ENCODE results near the gene MTHFS. TPM values are rescaled to one million over a fixed set of nuclear protein-coding genes. Genes with fewer than 3 reads are reported as not detected.

Gene MTHFS
- total and polyA plus RNA-seq, 2 experiments from 2014 or later = 17.4 to 38.2 TPM

DNA sequence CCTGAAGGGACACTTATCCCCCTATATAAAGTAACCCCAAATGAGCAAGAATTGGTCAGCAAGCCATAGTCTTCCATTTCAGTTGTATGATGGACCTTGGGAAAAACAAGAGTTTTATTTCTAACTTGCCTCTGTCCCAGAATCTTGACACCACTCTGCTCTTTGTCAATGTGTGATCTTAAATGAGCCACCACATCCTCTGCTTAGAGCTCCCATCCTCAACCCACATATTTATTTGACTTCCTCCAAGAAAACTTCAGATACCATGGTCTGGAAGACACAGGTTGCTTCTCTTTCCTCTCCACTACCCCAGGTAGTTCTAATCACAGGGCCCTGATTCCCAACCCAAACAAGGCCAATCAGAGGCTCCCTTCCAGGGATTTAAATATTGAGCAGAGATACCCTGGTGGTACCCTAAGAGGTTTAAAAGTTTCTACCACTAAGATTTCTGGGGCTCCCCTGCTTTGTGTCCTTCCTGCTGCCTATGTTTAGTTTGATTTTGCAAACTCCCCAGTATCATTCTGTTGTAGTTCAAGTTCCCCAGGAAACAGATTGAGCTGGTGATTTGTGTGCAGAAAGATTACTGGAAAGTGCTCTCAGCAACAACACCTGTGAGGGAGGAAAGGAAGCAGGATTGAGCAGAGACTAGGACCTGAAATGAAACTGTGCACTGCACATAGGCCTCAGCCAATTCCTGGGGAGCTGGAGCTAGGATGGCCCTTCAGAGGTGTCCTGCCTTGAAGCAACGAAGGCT lies 64.3 kb downstream of the MTHFS start:
- no peak for TF ChIP-seq EZH2 (IDR thresholded peaks at IDR 0.05; ENCODE audit: insufficient read depth, poor library complexity, severe bottlenecking)
- no peak for TF ChIP-seq EZH2phosphoT487 (IDR thresholded peaks at IDR 0.05; ENCODE audit: insufficient read depth, low read depth)
- Histone ChIP-seq H3K4me1 (ENCODE audit: insufficient read depth) (no peaks in the 10 kb centered on the region), H3K9ac (no peak overlapping the region)

DNA sequence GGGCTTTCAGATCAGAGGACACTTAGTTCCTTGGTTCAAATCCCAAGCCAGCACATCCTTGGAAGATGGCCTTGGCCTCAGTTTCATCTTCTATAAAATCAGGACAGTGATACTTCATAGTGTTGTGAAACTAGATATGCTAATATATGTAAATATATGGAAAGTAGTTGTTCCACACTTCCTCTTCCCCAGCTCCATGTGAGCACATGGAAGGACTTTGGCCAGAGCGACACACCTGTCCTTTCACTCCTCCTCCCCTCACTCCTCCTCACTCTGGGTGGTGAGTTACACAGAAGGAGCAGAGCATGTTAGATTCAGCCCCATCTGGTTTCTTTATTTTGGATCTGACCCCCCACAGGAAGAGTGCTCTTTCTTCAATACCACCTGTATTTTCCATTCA lies 65.2 kb downstream of the MTHFS start:
- Histone ChIP-seq H3K4me1 (ENCODE audit: insufficient read depth) (no peaks in the 10 kb centered on the region), H3K36me3 (ENCODE audit: low read depth) (no peaks in the 10 kb centered on the region), H3K9me2 (ENCODE audit: insufficient read depth) (no peaks in the 10 kb centered on the region), H3K9me3 (ENCODE audit: low read depth) (no peaks in the 10 kb centered on the region), H3K4me2 (ENCODE audit: unreplicated experiment) (no peak overlapping the region), H3F3A (ENCODE audit: insufficient read depth) (no peaks in the 10 kb centered on the region), H4K20me1 (ENCODE audit: insufficient read depth) (no peaks in the 10 kb centered on the region), H3K9ac (no peak overlapping the region), H3K27me3 (replicated peaks; ENCODE audit: insufficient read depth) (no peaks in the 10 kb centered on the region), H3K4me3 (no peak overlapping the region), H2AFZ (no peak overlapping the region), H3K79me2 (ENCODE audit: insufficient read depth) (no peaks in the 10 kb centered on the region), H3K27ac (no peak overlapping the region)
- 97 to 100% methylated on average over 1 of the region's 1 CpG for WGBS, 2 experiments (ENCODE audit: low coverage in 1 of 2, low lambda C conversion rate in 2 of 2, missing lambda C conversion rate in 2 of 2)
- no peak for DNase-seq
- TF ChIP-seq EZH2 (IDR thresholded peaks at IDR 0.05; ENCODE audit: insufficient read depth, poor library complexity, severe bottlenecking) (no peak), EZH2phosphoT487 (IDR thresholded peaks at IDR 0.05; ENCODE audit: insufficient read depth, low read depth) (no peak)
- in situ Hi-C loops (cut with MboI) = no loop called here

More for the DNA sequence above, 64.3 kb downstream of the MTHFS start:
- Histone ChIP-seq H2AFZ (no peak overlapping the region), H4K20me1 (ENCODE audit: insufficient read depth) (no peaks in the 10 kb centered on the region), H3K9me2 (ENCODE audit: insufficient read depth) (no peaks in the 10 kb centered on the region), H3K4me2 (ENCODE audit: unreplicated experiment) (no peak overlapping the region), H3K27me3 (replicated peaks; ENCODE audit: insufficient read depth) (no peaks in the 10 kb centered on the region), H3K79me2 (ENCODE audit: insufficient read depth) (no peaks in the 10 kb centered on the region), H3K9me3 (ENCODE audit: low read depth) (no peaks in the 10 kb centered on the region), H3K36me3 (ENCODE audit: low read depth) (no peaks in the 10 kb centered on the region), H3K4me3 (no peak overlapping the region), H3K27ac (no peak overlapping the region), H3F3A (ENCODE audit: insufficient read depth) (no peaks in the 10 kb centered on the region)
- no peak for DNase-seq
- 89 to 100% methylated on average over 1 of the region's 1 CpG for WGBS, 2 experiments (ENCODE audit: low coverage in 1 of 2, low lambda C conversion rate in 2 of 2, missing lambda C conversion rate in 2 of 2)
- in situ Hi-C loops (cut with MboI) = no loop called here

DNA sequence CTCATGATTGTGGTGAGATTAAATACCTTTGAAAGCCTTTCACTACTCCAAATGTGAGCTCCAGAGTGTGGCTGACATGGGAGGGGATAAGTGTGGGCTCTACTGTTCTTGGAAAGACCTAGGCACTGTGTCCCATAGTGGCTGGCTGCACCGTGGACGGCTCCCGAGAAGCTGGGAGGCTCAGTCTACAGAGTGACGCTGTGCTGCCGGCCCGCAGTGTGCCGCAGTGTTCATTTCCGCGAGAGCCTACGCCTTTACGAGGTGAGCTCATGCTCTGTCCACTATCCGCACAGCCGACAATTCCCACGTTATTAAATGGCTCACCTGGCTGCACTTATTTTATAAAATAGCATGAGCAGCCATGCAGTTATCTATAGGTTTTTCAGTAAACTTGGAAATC lies 66.9 kb downstream of the MTHFS start:
- no peaks in the 10 kb centered on the region for H3K27me3 ChIP-seq (replicated peaks; ENCODE audit: insufficient read depth)
- no peak overlapping the region for H3K4me2 ChIP-seq (ENCODE audit: unreplicated experiment)
- 93 to 94% methylated on average over 14 of the region's 14 CpGs for WGBS, 2 experiments (ENCODE audit: low coverage in 1 of 2, low lambda C conversion rate in 2 of 2, missing lambda C conversion rate in 2 of 2)
- no peaks in the 10 kb centered on the region for H3K79me2 ChIP-seq (ENCODE audit: insufficient read depth)
- H3K9ac ChIP-seq = no peak overlapping the region
- H3K9me3 ChIP-seq (ENCODE audit: low read depth) = no peaks in the 10 kb centered on the region
- no peaks in the 10 kb centered on the region for H3K36me3 ChIP-seq (ENCODE audit: low read depth)
- in situ Hi-C loops (cut with MboI) = no loop called here
- no peak overlapping the region for H3K27ac ChIP-seq
- no peaks in the 10 kb centered on the region for H3K9me2 ChIP-seq (ENCODE audit: insufficient read depth)
- no peaks in the 10 kb centered on the region for H4K20me1 ChIP-seq (ENCODE audit: insufficient read depth)
- no peak overlapping the region for H3K4me3 ChIP-seq
- DNase-seq = no peak
- H2AFZ ChIP-seq = no peak overlapping the region
- H3K4me1 ChIP-seq (ENCODE audit: insufficient read depth) = no peaks in the 10 kb centered on the region
- H3F3A ChIP-seq (ENCODE audit: insufficient read depth) = no peaks in the 10 kb centered on the region
- TF ChIP-seq EZH2 (IDR thresholded peaks at IDR 0.05; ENCODE audit: insufficient read depth, poor library complexity, severe bottlenecking) = no peak
- TF ChIP-seq EZH2phosphoT487 (IDR thresholded peaks at IDR 0.05; ENCODE audit: insufficient read depth, low read depth) = no peak

DNA sequence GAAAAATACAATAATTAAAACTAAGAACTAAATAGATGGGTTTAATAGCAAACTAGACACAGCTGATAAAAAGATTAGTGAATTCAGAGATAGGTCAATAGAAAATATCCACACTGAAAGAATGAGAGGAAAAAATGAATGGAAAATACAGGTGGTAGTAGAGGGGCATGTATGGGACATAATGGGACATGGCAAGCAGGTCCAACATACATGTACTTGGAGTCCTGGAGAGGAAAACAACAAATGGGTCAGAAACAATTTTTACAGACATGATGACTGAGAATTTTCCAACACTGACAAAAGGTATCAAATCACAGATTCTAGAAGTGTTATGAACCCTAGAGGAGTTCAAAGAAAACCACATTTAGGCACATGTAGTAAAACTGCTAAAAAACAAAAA lies 68.4 kb downstream of the MTHFS start:
- in situ Hi-C loops (cut with MboI) = no loop called here

More for the DNA sequence above, 68.4 kb downstream of the MTHFS start:
- no peak for DNase-seq
- Histone ChIP-seq H3K4me2 (ENCODE audit: unreplicated experiment) (no peak overlapping the region), H3K27ac (no peak overlapping the region), H3K4me1 (ENCODE audit: insufficient read depth) (no peaks in the 10 kb centered on the region), H3K9me2 (ENCODE audit: insufficient read depth) (no peaks in the 10 kb centered on the region), H3K79me2 (ENCODE audit: insufficient read depth) (no peaks in the 10 kb centered on the region), H3K27me3 (replicated peaks; ENCODE audit: insufficient read depth) (no peaks in the 10 kb centered on the region), H3K9me3 (ENCODE audit: low read depth) (no peaks in the 10 kb centered on the region), H3K4me3 (no peak overlapping the region), H3K9ac (no peak overlapping the region), H3F3A (ENCODE audit: insufficient read depth) (no peaks in the 10 kb centered on the region), H4K20me1 (ENCODE audit: insufficient read depth) (no peaks in the 10 kb centered on the region), H2AFZ (no peak overlapping the region), H3K36me3 (ENCODE audit: low read depth) (no peaks in the 10 kb centered on the region)
- no peak for TF ChIP-seq EZH2 (IDR thresholded peaks at IDR 0.05; ENCODE audit: insufficient read depth, poor library complexity, severe bottlenecking)
- no peak for TF ChIP-seq EZH2phosphoT487 (IDR thresholded peaks at IDR 0.05; ENCODE audit: insufficient read depth, low read depth)
